ENCODE results near the gene ACVR1B.

DNA sequence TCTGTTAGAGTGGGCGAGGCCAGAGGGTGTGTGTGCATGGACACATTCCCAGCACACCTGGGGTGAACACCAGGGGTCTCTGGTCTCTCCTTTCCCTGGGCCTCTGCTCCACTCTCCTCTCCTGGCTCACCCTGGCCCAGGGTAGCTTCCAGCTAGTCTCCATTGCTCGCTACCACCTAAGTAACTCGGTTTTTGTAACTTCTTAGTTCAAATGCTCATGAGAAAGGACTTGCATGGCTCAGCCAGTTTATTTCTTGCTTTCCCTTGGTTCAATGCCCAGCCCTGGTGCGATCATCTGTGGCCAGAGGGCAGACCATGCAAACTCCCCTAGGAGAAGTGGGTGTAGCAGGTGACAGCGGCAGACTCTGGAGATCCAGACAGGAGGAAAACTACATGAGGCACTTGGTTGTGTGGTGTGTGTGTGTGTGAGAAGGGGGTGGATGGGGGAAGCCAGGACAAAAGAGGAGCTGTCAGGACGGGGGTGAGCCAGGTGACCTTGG, 8.9 kb upstream of the ACVR1B start:
- no peak for TF ChIP-seq EZH2 (optimal IDR thresholded peaks at IDR 0.05; ENCODE audit: low read depth, low read length)
- TF ChIP-seq, protein P1, sequence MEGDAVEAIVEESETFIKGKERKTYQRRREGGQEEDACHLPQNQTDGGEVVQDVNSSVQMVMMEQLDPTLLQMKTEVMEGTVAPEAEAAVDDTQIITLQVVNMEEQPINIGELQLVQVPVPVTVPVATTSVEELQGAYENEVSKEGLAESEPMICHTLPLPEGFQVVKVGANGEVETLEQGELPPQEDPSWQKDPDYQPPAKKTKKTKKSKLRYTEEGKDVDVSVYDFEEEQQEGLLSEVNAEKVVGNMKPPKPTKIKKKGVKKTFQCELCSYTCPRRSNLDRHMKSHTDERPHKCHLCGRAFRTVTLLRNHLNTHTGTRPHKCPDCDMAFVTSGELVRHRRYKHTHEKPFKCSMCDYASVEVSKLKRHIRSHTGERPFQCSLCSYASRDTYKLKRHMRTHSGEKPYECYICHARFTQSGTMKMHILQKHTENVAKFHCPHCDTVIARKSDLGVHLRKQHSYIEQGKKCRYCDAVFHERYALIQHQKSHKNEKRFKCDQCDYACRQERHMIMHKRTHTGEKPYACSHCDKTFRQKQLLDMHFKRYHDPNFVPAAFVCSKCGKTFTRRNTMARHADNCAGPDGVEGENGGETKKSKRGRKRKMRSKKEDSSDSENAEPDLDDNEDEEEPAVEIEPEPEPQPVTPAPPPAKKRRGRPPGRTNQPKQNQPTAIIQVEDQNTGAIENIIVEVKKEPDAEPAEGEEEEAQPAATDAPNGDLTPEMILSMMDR (IDR thresholded peaks at IDR 0.05; ENCODE audit: low read length): no peak

Data from MM.1S (cell line).